SJSA1 (cell line): ENCODE results near the gene CT47B1. TPM values are rescaled to one million over a fixed set of nuclear protein-coding genes. Genes with fewer than 3 reads are reported as not detected.
"Not testable (repeated sequence)": the region's sequence is repeated elsewhere in the genome, so short reads cannot be mapped to it uniquely, and the experiment has no call there.

ENCODE experiments used
- DNase-seq, 2 experiments: peaks; one replicate each; pipeline ENCODE4 v3.0.0-alpha.2; 2015 to 2020; ENCODE audit warnings: low spot score in 2 of 2, low read depth in 1 of 2
- H3K27ac ChIP-seq: fragments of 250-450 bp; sonication (Bioruptor Pico); 2 replicates; pipeline ENCODE4 v1.5.1; 2020; ENCODE audit warnings: mild to moderate bottlenecking, moderate library complexity
- H3K27me3 ChIP-seq: fragments of 250-450 bp; sonication (Bioruptor Pico); replicated peaks from 2 replicates; pipeline ENCODE4 v1.5.1; 2020; ENCODE audit warnings: mild to moderate bottlenecking, moderate library complexity
- H3K36me3 ChIP-seq: fragments of 250-450 bp; sonication (Bioruptor Pico); 2 replicates; pipeline ENCODE4 v1.5.1; 2020; ENCODE audit warnings: mild to moderate bottlenecking
- H3K4me1 ChIP-seq: fragments of 250-450 bp; sonication (Bioruptor Pico); replicated peaks from 2 replicates; pipeline ENCODE4 v1.6.1; 2021; ENCODE audit warnings: mild to moderate bottlenecking
- H3K4me3 ChIP-seq: fragments of 250-450 bp; sonication (Bioruptor Pico); 2 replicates; pipeline ENCODE4 v1.5.1; 2020; ENCODE audit warnings: mild to moderate bottlenecking
- H3K9me3 ChIP-seq: fragments of 250-450 bp; sonication (Bioruptor Pico); replicated peaks from 2 replicates; pipeline ENCODE4 v1.5.1; 2020; ENCODE audit warnings: mild to moderate bottlenecking
- total RNA-seq: library from RNA; depleted of rRNA; stranded (reverse); fragments of >200 nt; shearing (Covaris generic); gene quantifications from 2 replicates; pipeline ENCODE4 v1.2.3, GENCODE V29; 2014; rRNA removed

Gene CT47B1
- total RNA-seq, result not detected in 2 replicates

DNA sequence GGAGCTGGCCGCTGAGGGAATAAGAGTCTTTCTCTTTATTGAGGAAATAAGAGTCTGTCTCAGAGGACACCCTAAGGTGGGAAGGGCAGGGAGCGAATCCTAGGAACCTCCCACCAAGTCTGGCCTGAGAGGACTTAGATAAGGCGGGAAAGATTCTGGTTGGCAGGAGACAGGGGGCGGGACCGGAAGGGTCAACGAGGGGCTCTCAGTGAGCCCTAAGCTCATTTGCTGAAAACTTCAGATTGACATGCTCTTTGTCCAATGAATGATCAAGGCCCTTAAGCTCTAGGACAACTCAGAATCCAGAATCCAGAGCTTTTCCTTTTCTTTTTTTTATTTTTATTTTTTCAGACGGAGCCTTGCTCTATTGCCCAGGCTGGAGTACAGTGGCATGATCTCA, at the start of gene CT47B1:
Gene CT47B1 (minus strand): TSS at position 101 of the 400 bp plus-strand sequence. CDS start 196 bp downstream, outside the sequence.
- not testable (repeated sequence) for DNase-seq, H3K27me3 ChIP-seq, H3K36me3 ChIP-seq, H3K4me1 ChIP-seq, H3K27ac ChIP-seq, H3K9me3 ChIP-seq, H3K4me3 ChIP-seq

DNA sequence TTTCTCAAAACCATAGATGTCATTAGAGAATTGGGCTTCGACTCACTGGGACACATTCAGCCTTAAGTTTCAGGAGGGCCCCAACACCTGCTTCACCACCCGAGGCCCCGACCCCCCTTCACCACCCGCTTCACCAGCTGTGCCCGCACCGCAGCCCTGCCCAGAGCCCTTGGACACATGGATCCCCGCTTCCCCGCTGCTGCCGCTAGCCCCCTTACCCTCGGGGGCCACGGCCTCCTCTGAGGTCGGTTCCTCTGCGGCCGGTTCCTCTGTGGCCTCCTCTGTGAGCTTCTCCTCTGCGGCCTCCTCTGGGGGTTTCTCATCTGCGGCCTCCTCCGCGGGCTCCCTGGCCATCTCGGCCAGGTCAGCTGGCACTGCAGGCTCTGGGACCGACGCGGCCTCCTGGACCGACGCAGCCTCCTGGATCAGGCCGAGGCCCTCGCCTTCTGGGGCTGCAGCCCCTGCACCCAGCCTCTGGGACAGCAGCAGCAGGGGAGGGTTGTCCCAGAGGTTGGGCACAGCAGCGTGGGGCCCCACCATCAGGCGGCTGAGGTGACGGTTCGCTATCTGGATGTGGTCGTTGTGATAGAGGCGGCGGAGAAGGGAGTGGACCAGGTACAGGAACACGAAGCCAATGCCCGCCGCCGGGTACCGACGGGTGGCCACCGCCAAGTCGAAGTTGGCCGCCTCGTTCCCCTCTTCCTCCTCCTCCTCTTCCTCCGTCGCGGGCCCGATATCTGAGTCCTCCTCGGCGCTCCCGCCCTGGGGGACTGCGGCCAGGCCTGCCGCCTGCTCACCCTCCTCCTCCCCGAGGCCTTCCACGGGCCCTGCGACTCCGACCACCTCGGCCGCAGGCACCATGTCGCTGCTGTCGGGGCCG, 748 bp downstream of the CT47B1 start:
- Histone ChIP-seq H3K27ac (no peak overlapping the region), H3K4me3 (no peak overlapping the region), H3K4me1 (no peaks in the 10 kb centered on the region), H3K27me3 (no peaks in the 10 kb centered on the region), H3K36me3 (no peaks in the 10 kb centered on the region), H3K9me3 (no peaks in the 10 kb centered on the region)
- DNase-seq, result no peak

DNA sequence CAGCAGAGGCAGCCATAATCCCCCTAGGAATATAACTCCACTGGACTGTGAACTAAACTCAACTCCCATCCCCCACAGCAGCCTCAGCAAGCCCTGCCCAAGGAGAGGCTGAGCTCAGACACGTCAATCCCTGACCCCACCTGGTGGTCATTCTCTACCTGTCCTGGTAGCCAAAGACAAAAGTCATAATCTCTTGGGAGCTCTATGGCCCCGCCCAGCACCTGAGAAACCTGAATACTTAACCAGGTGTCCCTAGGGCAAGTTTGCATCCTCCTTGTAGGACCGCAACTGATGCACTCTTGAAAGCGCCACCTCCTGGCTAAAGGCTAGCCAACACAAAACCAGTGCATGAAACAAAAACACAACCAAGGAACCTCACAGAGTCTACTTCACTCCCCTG, 18.4 kb downstream of the CT47B1 start:
- no peak for DNase-seq
- Histone ChIP-seq H3K36me3 (no peaks in the 10 kb centered on the region), H3K27me3 (no peaks in the 10 kb centered on the region), H3K4me3 (no peak overlapping the region), H3K4me1 (no peaks in the 10 kb centered on the region), H3K27ac (no peak overlapping the region), H3K9me3 (no peaks in the 10 kb centered on the region)

DNA sequence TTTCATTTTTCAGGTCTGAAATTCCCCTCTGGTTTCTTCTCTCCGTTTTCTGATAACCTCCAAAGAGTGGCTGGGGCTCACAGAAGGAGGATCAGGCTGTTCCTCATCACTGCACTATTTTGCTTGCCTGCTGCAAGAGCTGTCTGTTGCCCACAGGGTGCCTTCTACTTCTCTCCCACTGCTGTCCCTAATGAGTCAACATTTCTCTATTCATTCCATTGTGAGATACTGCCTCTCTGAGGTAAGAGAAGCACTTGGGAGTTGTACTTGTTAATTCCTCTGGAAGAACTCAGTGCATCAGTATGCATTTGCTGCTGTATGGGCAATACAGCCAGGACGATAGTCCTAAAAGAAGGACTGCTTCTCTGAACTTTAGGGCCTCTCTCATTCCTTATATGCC, 34.8 kb downstream of the CT47B1 start:
- Histone ChIP-seq H3K36me3 (no peaks in the 10 kb centered on the region), H3K4me1 (no peaks in the 10 kb centered on the region), H3K9me3 (no peaks in the 10 kb centered on the region), H3K27me3 (no peaks in the 10 kb centered on the region), H3K4me3 (no peak overlapping the region), H3K27ac (no peak overlapping the region)
- DNase-seq, result no peak

GRCh38 chrX:120839491-120839890, 36.2 kb downstream of the CT47B1 start:
- Histone ChIP-seq H3K27me3 (no peaks in the 10 kb centered on the region), H3K9me3 (no peaks in the 10 kb centered on the region), H3K4me1 (no peaks in the 10 kb centered on the region), H3K36me3 (no peaks in the 10 kb centered on the region), H3K4me3 (no peak overlapping the region), H3K27ac (no peak overlapping the region)
- DNase-seq, result no peak

- H3K27ac ChIP-seq, H3K27me3 ChIP-seq, H3K4me3 ChIP-seq, DNase-seq, H3K36me3 ChIP-seq, H3K9me3 ChIP-seq, H3K4me1 ChIP-seq: not testable (repeated sequence)
These were observed 48.5 kb downstream of the CT47B1 start for GRCh38 chrX:120827213-120827612.

GRCh38 chrX:120825146-120825545, 50.5 kb downstream of the CT47B1 start:
- no peaks in the 10 kb centered on the region for H3K27me3 ChIP-seq
- H3K9me3 ChIP-seq, result no peaks in the 10 kb centered on the region
- DNase-seq, result no peak
- H3K36me3 ChIP-seq, result no peaks in the 10 kb centered on the region
- no peak overlapping the region for H3K27ac ChIP-seq
- H3K4me3 ChIP-seq, result no peak overlapping the region
- no peaks in the 10 kb centered on the region for H3K4me1 ChIP-seq

GRCh38 chrX:120824021-120824420, 51.6 kb downstream of the CT47B1 start:
- Histone ChIP-seq H3K27me3 (no peaks in the 10 kb centered on the region), H3K4me3 (no peak overlapping the region), H3K9me3 (no peaks in the 10 kb centered on the region), H3K27ac (no peak overlapping the region), H3K36me3 (no peaks in the 10 kb centered on the region), H3K4me1 (no peaks in the 10 kb centered on the region)
- DNase-seq, result no peak

GRCh38 chrX:120823556-120823955, 52.1 kb downstream of the CT47B1 start:
- H3K9me3 ChIP-seq, result no peaks in the 10 kb centered on the region
- H3K27ac ChIP-seq, result no peak overlapping the region
- no peaks in the 10 kb centered on the region for H3K36me3 ChIP-seq
- no peaks in the 10 kb centered on the region for H3K27me3 ChIP-seq
- H3K4me1 ChIP-seq, result no peaks in the 10 kb centered on the region
- no peak for DNase-seq
- no peak overlapping the region for H3K4me3 ChIP-seq

Other genes with a start within 250 kb of the CT47B1 start
- gene C1GALT1C1, start 245.8 kb downstream of the CT47B1 start, total RNA-seq, result 25.8 and 32.6 TPM in 2 replicates
- gene CT47A11, start 61.3 kb upstream of the CT47B1 start, total RNA-seq, result not detected in 2 replicates
- not detected in 2 replicates for gene CT47A10, start 66.2 kb upstream of the CT47B1 start, total RNA-seq
- gene CT47A9, start 71.0 kb upstream of the CT47B1 start, total RNA-seq, result not detected in 2 replicates
- not detected in 2 replicates for gene CT47A8, start 75.9 kb upstream of the CT47B1 start, total RNA-seq
- gene CT47A7, start 80.7 kb upstream of the CT47B1 start, total RNA-seq, result not detected in 2 replicates
- not detected in 2 replicates for gene CT47A6, start 85.6 kb upstream of the CT47B1 start, total RNA-seq
- gene CT47A5, start 90.5 kb upstream of the CT47B1 start, total RNA-seq, result not detected in 2 replicates
- gene CT47A4, start 95.3 kb upstream of the CT47B1 start, total RNA-seq, result not detected in 2 replicates
- gene CT47A3, start 100.2 kb upstream of the CT47B1 start, total RNA-seq, result not detected in 2 replicates
- not detected in 2 replicates for gene CT47A2, start 105.1 kb upstream of the CT47B1 start, total RNA-seq
- not detected in 2 replicates for gene CT47A1, start 109.9 kb upstream of the CT47B1 start, total RNA-seq
- gene GLUD2, start 171.7 kb upstream of the CT47B1 start, total RNA-seq, result 0.38 and 0.55 TPM in 2 replicates